ENCODE measurements around the gene PSMD14. TPM values are rescaled to one million over a fixed set of nuclear protein-coding genes. Genes with fewer than 3 reads are reported as not detected.

The PSMD14 gene
- total and polyA plus RNA-seq, 8 donors, result 5.4 to 19.7 (median 15.0) TPM

DNA sequence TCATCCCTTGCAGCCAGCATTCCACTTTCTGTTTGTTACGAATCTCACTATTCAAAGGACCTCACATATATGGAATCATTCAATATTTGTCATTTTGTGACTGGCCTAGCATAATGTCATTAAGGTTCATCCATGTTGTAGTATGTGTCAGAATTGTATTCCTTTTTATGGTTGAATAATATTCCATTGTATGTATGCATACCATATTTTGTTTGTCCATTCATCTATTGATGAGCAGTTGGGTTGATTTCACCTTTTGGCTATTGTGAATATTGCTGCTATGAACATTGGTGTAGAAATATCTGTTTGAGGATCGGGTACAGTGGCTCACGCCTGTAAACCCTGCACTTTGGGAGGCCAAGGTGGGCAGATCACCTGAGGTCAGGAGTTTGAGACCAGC, 35.0 kb downstream of the PSMD14 start:
- DNase-seq (no peak), FAIRE-seq (no peak), ATAC-seq (no peak)
- intact Hi-C loops (cut with DNase I), result no loop called here
- 97 to 99% methylated on average over 3 of the region's 3 CpGs for WGBS, 2 donors
- H3K27me3 ChIP-seq, result no peaks in the 10 kb centered on the region
- H3K27ac ChIP-seq, result no peak overlapping the region
- H3K4me3 ChIP-seq, result no peak overlapping the region
- no peaks in the 10 kb centered on the region for H3K4me1 ChIP-seq
- no peaks in the 10 kb centered on the region for H3K9me3 ChIP-seq
- no peak for TF ChIP-seq CTCF (IDR thresholded peaks at IDR 0.05)
- H3K36me3 ChIP-seq, result no peaks in the 10 kb centered on the region

GRCh38 chr2:161344692-161345091, 36.5 kb downstream of the PSMD14 start:
- whole genome bisulfite sequencing, 2 donors, result 98 to 100% methylated on average over 2 of the region's 2 CpGs
- Histone ChIP-seq H3K27me3 (no peaks in the 10 kb centered on the region), H3K9me3 (no peaks in the 10 kb centered on the region), H3K4me3 (no peak overlapping the region), H3K4me1 (no peaks in the 10 kb centered on the region), H3K27ac (no peak overlapping the region), H3K36me3 (no peaks in the 10 kb centered on the region)
- no peak for ATAC-seq
- DNase-seq, result no peak
- FAIRE-seq, result no peak
- TF ChIP-seq CTCF (IDR thresholded peaks at IDR 0.05), result no peak
- intact Hi-C loops (cut with DNase I), result no loop called here

DNA sequence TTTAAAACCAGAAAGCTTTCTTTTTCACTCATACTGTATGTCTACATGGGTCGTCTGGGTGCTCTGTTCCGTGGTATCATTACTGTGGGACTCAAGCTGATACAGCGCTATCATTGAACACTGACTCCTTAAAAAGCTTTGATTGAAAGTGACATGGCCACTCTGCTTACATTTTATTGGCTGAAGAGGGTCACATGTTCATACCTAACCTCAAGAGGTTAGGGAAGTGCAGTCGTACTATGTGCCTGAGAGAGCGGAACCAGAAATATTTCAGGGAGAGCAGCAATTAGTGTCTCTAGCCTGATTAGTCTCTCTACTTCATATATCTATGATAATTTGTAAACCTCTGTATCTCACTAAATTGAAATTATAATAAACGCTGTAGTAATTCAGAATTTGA, 43.5 kb downstream of the PSMD14 start:
- no peak for FAIRE-seq

GRCh38 chr2:161352719-161353118, 44.5 kb downstream of the PSMD14 start:
- no peak for DNase-seq
- H3K9me3 ChIP-seq, result no peaks in the 10 kb centered on the region
- intact Hi-C loops (cut with DNase I), result no loop called here
- ATAC-seq, result no peak
- H3K36me3 ChIP-seq, result no peaks in the 10 kb centered on the region
- no peak overlapping the region for H3K27ac ChIP-seq
- H3K4me1 ChIP-seq, result peaks cover 0 to 6% (median 6%) of the 10 kb centered on the region in 3 donors
- H3K4me3 ChIP-seq, result no peak overlapping the region
- TF ChIP-seq CTCF (IDR thresholded peaks at IDR 0.05), result no peak
- H3K27me3 ChIP-seq, result no peaks in the 10 kb centered on the region
- FAIRE-seq, result no peak

More for the DNA sequence above, 43.5 kb downstream of the PSMD14 start:
- no peak for TF ChIP-seq CTCF (IDR thresholded peaks at IDR 0.05)
- Histone ChIP-seq H3K36me3 (no peaks in the 10 kb centered on the region), H3K9me3 (no peaks in the 10 kb centered on the region), H3K4me3 (no peak overlapping the region), H3K27me3 (no peaks in the 10 kb centered on the region), H3K4me1 (peaks cover 0 to 6% (median 6%) of the 10 kb centered on the region in 3 donors), H3K27ac (no peak overlapping the region)
- intact Hi-C loops (cut with DNase I), result no loop called here
- 83 to 91% methylated on average over 6 of the region's 6 CpGs for WGBS, 2 donors
- DNase-seq (no peak), ATAC-seq (no peak)

DNA sequence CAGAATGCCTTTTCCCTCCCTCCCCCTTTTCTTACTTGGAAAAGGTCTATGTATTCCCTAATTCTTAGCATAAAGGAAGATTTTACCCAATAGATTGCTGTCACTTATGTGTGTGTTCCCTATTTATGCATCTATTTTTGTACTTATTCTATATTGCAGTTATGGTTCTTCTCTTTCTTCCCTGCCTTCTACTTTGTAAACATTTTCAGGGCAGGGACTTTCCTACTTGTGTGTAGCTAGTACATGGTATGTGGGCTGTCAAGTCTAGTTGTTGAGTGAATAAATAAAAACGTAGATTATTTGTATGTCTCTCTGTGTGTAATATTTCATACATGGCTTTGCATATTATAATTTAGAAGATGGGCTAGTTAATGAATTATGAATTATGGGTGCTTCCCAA, 45.3 kb downstream of the PSMD14 start:
- TF ChIP-seq CTCF (IDR thresholded peaks at IDR 0.05), result no peak
- Histone ChIP-seq H3K36me3 (no peaks in the 10 kb centered on the region), H3K27ac (no peak overlapping the region), H3K9me3 (no peaks in the 10 kb centered on the region), H3K27me3 (no peaks in the 10 kb centered on the region), H3K4me3 (no peak overlapping the region), H3K4me1 (peaks cover 0 to 6% (median 6%) of the 10 kb centered on the region in 3 donors)
- intact Hi-C loops (cut with DNase I), result no loop called here
- DNase-seq, result no peak
- ATAC-seq, result no peak
- WGBS, 2 donors, result 32 to 46% methylated on average over 1 of the region's 1 CpG
- FAIRE-seq, result no peak
